Prostate gland (tissue), 2 donors: ENCODE data around the gene GNB1. TPM values are rescaled to one million over a fixed set of nuclear protein-coding genes. Genes with fewer than 3 reads are reported as not detected.
"Not testable (repeated sequence)": the region's sequence is repeated elsewhere in the genome, so short reads cannot be mapped to it uniquely, and the experiment has no call there.

Experiments
- DNase-seq: peaks from one replicate; pipeline ENCODE4 v3.0.0-alpha.2; 2019; ENCODE audit warnings: low spot score
- H3K27ac ChIP-seq, 2 donors: fragments of 200-600 bp; sonication (generic); 2 replicates each; pipeline ENCODE4 v1.5.1; 2017 to 2019
- H3K27me3 ChIP-seq: fragments of 200-600 bp; sonication (generic); replicated peaks from 2 replicates; pipeline ENCODE4 v1.5.1; 2019; ENCODE audit not compliant: insufficient read depth
- H3K36me3 ChIP-seq, 2 donors: fragments of 200-600 bp; sonication (generic); 1 replicate in 1 of 2; 2 replicates in 1 of 2; pipeline versions ENCODE4 v1.5.1 to v1.8.1; 2017 to 2019
- H3K4me1 ChIP-seq: fragments of 200-600 bp; sonication (generic); replicated peaks from 2 replicates; pipeline ENCODE4 v1.5.1; 2019
- H3K4me3 ChIP-seq, 2 donors: fragments of 200-600 bp; sonication (generic); 2 replicates each; pipeline ENCODE4 v1.5.1; 2017 to 2019
- H3K9me3 ChIP-seq: fragments of 200-600 bp; sonication (generic); 2 replicates; pipeline ENCODE4 v1.5.1; 2017
- POLR2A ChIP-seq: fragments of 450-650 bp; IDR thresholded peaks from one replicate; pipeline ENCODE4 v1.6.1; 2016; ENCODE audit warnings: antibody characterized with exemption, mild to moderate bottlenecking
- POLR2AphosphoS5 ChIP-seq: sonication (generic); formaldehyde crosslinking; IDR thresholded peaks from one replicate; pipeline ENCODE4 v1.6.1; 2017; ENCODE audit warnings: antibody characterized with exemption
- WGBS: methylation state at CpG from one replicate; pipeline ENCODE4 v1.1.5; 2018; 5-methylcytosine and 5-hydroxymethylcytosine counted together
- intact Hi-C: fragments of 100-400 bp; cut with DNase I; formaldehyde crosslinking; loops from one replicate; pipeline ENCODE4 v1.14.2; 2022
- total RNA-seq, 2 donors: library from RNA; depleted of rRNA; stranded (reverse); fragments of >200 nt; gene quantifications; one replicate each; pipeline ENCODE4 v1.1.0, GENCODE V29; 2016
- TF ChIP-seq, protein P1 (sequence below), 4 experiments: fragments of 200-600 bp in 2 of 4; fragments of 450-650 bp in 2 of 4; sonication (generic) in 2 of 4; IDR thresholded peaks; 1 replicate in 3 of 4; 2 replicates in 1 of 4; pipeline ENCODE4 v1.5.1; 2016 to 2019; ENCODE audit warnings: antibody characterized with exemption in 4 of 4, mild to moderate bottlenecking in 2 of 4, moderate library complexity in 2 of 4

The GNB1 gene
- total RNA-seq, 2 donors from 2014 or later: 163 to 233 TPM

DNA sequence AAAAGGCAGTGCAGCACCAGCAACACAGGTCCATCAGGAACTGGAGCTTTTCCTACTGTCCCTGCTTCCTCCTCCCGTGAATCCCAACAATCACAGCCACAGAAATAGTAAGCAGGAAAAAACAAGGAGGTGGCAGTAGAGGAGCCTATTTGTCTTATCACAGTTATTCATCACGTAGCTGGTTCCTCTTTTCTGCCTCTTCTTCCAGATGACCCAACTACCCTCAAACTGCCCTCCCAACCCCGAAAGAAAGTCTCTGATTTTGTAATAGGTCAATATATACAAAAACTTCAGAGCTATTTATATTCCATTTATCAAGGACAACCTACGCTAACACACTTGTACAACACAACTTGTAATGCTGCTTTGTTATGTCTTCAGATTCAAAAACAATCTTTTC, 21.4 kb downstream of the GNB1 start:
- TF ChIP-seq, protein P1, sequence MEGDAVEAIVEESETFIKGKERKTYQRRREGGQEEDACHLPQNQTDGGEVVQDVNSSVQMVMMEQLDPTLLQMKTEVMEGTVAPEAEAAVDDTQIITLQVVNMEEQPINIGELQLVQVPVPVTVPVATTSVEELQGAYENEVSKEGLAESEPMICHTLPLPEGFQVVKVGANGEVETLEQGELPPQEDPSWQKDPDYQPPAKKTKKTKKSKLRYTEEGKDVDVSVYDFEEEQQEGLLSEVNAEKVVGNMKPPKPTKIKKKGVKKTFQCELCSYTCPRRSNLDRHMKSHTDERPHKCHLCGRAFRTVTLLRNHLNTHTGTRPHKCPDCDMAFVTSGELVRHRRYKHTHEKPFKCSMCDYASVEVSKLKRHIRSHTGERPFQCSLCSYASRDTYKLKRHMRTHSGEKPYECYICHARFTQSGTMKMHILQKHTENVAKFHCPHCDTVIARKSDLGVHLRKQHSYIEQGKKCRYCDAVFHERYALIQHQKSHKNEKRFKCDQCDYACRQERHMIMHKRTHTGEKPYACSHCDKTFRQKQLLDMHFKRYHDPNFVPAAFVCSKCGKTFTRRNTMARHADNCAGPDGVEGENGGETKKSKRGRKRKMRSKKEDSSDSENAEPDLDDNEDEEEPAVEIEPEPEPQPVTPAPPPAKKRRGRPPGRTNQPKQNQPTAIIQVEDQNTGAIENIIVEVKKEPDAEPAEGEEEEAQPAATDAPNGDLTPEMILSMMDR (IDR thresholded peaks at IDR 0.05): no peak
- TF ChIP-seq POLR2AphosphoS5 (no peak), POLR2A (no peak)
- no peak overlapping the region for H3K27ac ChIP-seq
- intact Hi-C loops: no loop called here
- H3K36me3 ChIP-seq: no peaks in the 10 kb centered on the region
- H3K4me3 ChIP-seq: no peak overlapping the region
- WGBS: 61% methylated on average over 4 of the region's 4 CpGs
- H3K27me3 ChIP-seq: no peaks in the 10 kb centered on the region
- no peaks in the 10 kb centered on the region for H3K9me3 ChIP-seq
- DNase-seq: no peak
- no peaks in the 10 kb centered on the region for H3K4me1 ChIP-seq

DNA sequence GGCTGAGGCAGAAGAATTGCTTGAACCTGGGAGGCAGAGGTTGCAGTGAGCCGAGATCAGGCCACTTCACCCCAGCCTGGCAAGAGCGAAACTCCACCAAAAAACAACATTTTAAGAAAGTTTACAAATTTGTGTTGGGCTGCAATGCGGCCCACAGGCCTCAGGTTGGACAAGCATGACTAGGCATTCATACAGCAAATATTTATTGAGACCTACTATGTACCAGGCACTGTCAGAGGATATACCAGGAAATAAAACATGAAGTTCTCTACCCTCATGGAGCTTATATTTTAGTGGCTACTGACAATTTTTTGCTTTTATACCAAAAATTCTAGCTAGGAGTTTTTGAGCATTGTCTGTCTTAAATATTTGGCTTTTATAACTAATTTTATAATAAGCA, 23.7 kb downstream of the GNB1 start:
- 95% methylated on average over 3 of the region's 3 CpGs for WGBS
- DNase-seq: no peak
- H3K27me3 ChIP-seq: no peaks in the 10 kb centered on the region
- no peak overlapping the region for H3K27ac ChIP-seq
- TF ChIP-seq, protein P1 (IDR thresholded peaks at IDR 0.05): no peak
- TF ChIP-seq POLR2A (no peak), POLR2AphosphoS5 (no peak)
- H3K36me3 ChIP-seq: no peaks in the 10 kb centered on the region
- intact Hi-C loops: no loop called here
- H3K4me1 ChIP-seq: no peaks in the 10 kb centered on the region
- no peaks in the 10 kb centered on the region for H3K9me3 ChIP-seq
- H3K4me3 ChIP-seq: no peak overlapping the region

DNA sequence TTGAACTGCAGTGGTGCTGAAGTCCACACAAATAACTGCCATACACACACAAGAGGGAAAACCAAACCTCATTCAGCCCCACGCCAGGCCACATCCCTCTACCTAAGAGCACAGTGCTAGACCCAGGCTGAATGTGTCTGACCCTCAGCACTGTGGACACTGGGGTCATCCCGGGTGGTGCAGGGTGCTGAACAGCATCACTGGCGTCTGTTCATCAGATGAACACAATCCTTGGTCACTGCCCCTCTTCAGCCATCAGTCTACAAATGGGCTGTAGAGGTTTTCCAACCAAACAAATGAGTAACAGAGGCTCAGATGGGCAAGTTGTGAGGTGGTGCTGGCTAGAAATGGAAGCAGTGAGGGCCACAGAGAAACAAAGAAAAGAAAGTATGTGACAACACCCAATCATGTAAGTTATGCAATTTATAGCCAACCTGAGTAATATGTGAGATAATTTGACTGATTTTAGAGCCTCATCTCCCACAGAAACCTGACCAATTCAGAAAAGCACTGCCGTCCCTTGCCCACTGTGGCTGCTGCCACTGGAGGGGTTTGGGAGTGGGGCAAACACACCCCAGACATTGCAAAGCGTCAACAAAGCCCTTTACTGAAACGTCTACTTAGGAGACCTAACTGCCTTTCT, 27.9 kb downstream of the GNB1 start:
- WGBS: 65% methylated on average over 6 of the region's 6 CpGs
- no peaks in the 10 kb centered on the region for H3K36me3 ChIP-seq
- H3K27me3 ChIP-seq: no peaks in the 10 kb centered on the region
- intact Hi-C loops: no loop called here
- H3K9me3 ChIP-seq: no peaks in the 10 kb centered on the region
- H3K4me3 ChIP-seq: no peak overlapping the region
- peaks cover 15% of the 10 kb centered on the region for H3K4me1 ChIP-seq
- TF ChIP-seq, protein P1 (IDR thresholded peaks at IDR 0.05): no peak
- TF ChIP-seq POLR2A (no peak), POLR2AphosphoS5 (no peak)
- H3K27ac ChIP-seq: no peak overlapping the region
- no peak for DNase-seq

DNA sequence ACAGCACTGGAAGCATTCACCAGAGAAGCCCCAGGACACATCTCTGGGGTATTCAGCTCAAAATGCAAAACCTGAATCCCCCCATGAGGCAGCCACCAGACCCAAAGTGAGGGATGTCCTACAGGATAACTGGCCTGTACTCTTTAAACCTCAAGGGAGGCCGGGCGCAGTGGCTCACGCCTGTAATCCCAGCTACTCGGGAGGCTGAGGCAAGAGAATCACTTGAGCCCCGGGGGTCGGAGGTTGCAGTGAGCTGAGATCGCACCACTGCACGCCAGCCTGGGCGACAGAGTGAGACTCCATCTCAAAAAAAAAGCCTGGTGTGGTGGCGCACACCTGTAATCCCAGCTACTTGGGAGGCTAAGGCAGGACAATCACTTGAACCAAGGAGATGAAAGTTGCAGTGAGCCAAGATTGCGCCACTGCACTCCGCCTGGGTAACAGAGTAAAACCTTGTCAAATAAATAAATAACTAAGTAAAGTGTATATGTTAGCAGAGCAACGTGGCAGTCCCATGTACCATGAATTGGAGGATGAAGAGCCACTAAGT, 29.1 kb downstream of the GNB1 start:
- DNase-seq, H3K36me3 ChIP-seq, H3K27me3 ChIP-seq, intact Hi-C loops, H3K27ac ChIP-seq, H3K4me3 ChIP-seq, H3K9me3 ChIP-seq: not testable (repeated sequence)
- WGBS: 93% methylated on average over 13 of the region's 13 CpGs
- peaks cover 20% of the 10 kb centered on the region for H3K4me1 ChIP-seq

DNA sequence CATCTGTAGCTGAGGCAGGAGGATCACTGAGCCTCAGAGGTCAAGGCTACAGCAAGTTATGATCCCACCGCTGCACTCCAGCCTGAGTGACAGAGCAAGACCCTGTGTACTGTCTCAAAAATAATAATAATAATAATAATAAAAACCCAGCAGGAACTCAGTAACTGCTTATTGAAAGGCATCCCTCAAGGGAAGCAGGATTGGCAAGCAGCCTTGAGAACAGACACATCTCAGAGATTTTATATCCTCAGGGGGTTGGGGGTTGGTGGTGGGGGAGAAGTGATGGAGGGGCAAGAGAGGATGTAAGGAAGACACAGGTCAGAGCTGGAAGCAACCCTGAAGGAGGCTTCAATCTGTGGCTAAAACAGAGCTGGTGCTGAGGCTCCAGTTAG, 29.6 kb downstream of the GNB1 start:
- TF ChIP-seq POLR2A (no peak), POLR2AphosphoS5 (no peak)
- TF ChIP-seq, protein P1 (IDR thresholded peaks at IDR 0.05): no peak
- H3K4me3 ChIP-seq: no peak overlapping the region
- no peak for DNase-seq
- no peaks in the 10 kb centered on the region for H3K36me3 ChIP-seq
- H3K27ac ChIP-seq: no peak overlapping the region
- H3K9me3 ChIP-seq: no peaks in the 10 kb centered on the region
- H3K27me3 ChIP-seq: no peaks in the 10 kb centered on the region
- H3K4me1 ChIP-seq: peaks cover 20% of the 10 kb centered on the region
- intact Hi-C loops: no loop called here
- 83% methylated on average over 1 of the region's 1 CpG for WGBS
